ENCODE measurements around the gene PRSS57. TPM values are rescaled to one million over a fixed set of nuclear protein-coding genes. Genes with fewer than 3 reads are reported as not detected.

The PRSS57 gene
- total and polyA plus RNA-seq, 2 of the 13 experiments (the other 11 are each of a cell fraction or from before 2014, with no cell fraction given) = 0.12 TPM; not detected in 1

GRCh38 chr19:715347-715746 is 20.1 kb upstream of the PRSS57 start:
- Histone ChIP-seq H3K4me1 (ENCODE audit: insufficient read depth, low read length) (peaks cover 44% of the 10 kb centered on the region), H3K79me2 (ENCODE audit: insufficient read depth, low read length) (no peaks in the 10 kb centered on the region), H3K9me3 (ENCODE audit: low read length) (0 out of 2 replicates have a peak, but pooled peaks cover 4% of the 10 kb centered on the region), H3K4me2 (ENCODE audit: low read depth, low read length) (no peak overlapping the region), H3K27me3 (ENCODE audit: control insufficient read depth in 1 of 2, insufficient read depth in 2 of 2, low read length in 2 of 2) (no peaks in the 10 kb centered on the region), H4K20me1 (ENCODE audit: insufficient read depth, low read length) (no peaks in the 10 kb centered on the region), H3K4me3 (replicated peaks in 1 of 3; ENCODE audit: insufficient read depth in 1 of 3, low read depth in 2 of 3, low read length in 3 of 3) (no peak overlapping the region), H2AFZ (ENCODE audit: low read length) (no peak overlapping the region), H3K9ac (ENCODE audit: insufficient read depth, low read depth, low read length) (no peak overlapping the region), H3K27ac (ENCODE audit: extremely low read length, insufficient read depth, low read length) (no peak overlapping the region), H3K36me3 (replicated peaks in 1 of 2; ENCODE audit: control insufficient read depth in 1 of 2, insufficient read depth in 2 of 2, low read length in 2 of 2) (no peaks in the 10 kb centered on the region)
- no peak for TF ChIP-seq ATF4 (CRISPR knock-in tag; IDR thresholded peaks at IDR 0.05)
- peak; percentile 77 for TF ChIP-seq ZMYM3 (CRISPR knock-in tag; IDR thresholded peaks at IDR 0.05)
- TF ChIP-seq MBD4 (IDR thresholded peaks at IDR 0.05; ENCODE audit: borderline replicate concordance, low read length) = no peak
- TF ChIP-seq KDM1A (CRISPR knock-in tag; IDR thresholded peaks at IDR 0.05) = 0 out of 2 replicates have a peak, but pooled peaks have one; percentile 36
- TF ChIP-seq ZNF280D (CRISPR knock-in tag; IDR thresholded peaks at IDR 0.05) = peak; percentile 93
- no TSS peak for BruUV-seq (replicated peaks)
- in situ Hi-C loops (cut with HindIII; ENCODE audit: extremely low pct_ligation_motif_present, low pct_unique_long_range_greater_than_20kb) = no loop called here
- ChIA-PET POLR2A (no interaction called here), CTCF (ENCODE audit: low intra/inter-chr PET ratio, low total read pairs) (interaction anchor here (1.3 kb wide), 1 partner anchor 8 kb away, joined by 3 read pairs; no protein-coding TSS in a partner anchor)
- DNase-seq (ENCODE audit: low spot score) (no peak), FAIRE-seq (no peak), ATAC-seq (no peak)
- 76% methylated on average over 3 of the region's 3 CpGs for WGBS (ENCODE audit: low lambda C conversion rate)
- intact Hi-C loops (cut with micrococcal nuclease; ENCODE audit: unreplicated experiment) = no loop called here

Data from HepG2 (cell line).